Renal pelvis (tissue), 4 donors: ENCODE measurements around the gene CP. TPM values are rescaled to one million over a fixed set of nuclear protein-coding genes. Genes with fewer than 3 reads are reported as not detected.

ENCODE experiments used
- DNase-seq: peaks from one replicate; pipeline ENCODE4 v3.0.0-alpha.2; 2013
- polyA plus RNA-seq, 3 donors: library from polyadenylated mRNA; unstranded; fragments of 120-200 nt; gene quantifications; one replicate each; pipeline ENCODE4 v1.2.1, GENCODE V29; 2013; ENCODE audit not compliant: insufficient read length in 3 of 3

Gene CP
- polyA plus RNA-seq, 3 donors, result 0.33 to 0.70 (median 0.43) TPM

- no peak for DNase-seq
These were observed 98.7 kb downstream of the CP start for GRCh38 chr3:149122721-149123578.

Other genes starting within 250 kb of the CP start
- 10 to 100 TPM; 24.2 to 27.0 (median 26.5) TPM for gene GYG1, start 230.3 kb downstream of the CP start, polyA plus RNA-seq
- 10 to 100 TPM; 35.8 to 50.4 (median 42.8) TPM for gene HLTF, start 135.3 kb downstream of the CP start, polyA plus RNA-seq
- gene HPS3, start 92.2 kb downstream of the CP start, polyA plus RNA-seq, result 10 to 100 TPM; 25.9 to 38.0 (median 34.5) TPM
- 10 to 100 TPM; 23.6 to 28.8 (median 27.4) TPM for gene TM4SF18, start 111.8 kb upstream of the CP start, polyA plus RNA-seq
- gene TM4SF1, start 155.8 kb upstream of the CP start, polyA plus RNA-seq, result 10 to 100 TPM; 56.7 to 66.7 (median 60.9) TPM